ENCODE measurements around the gene ST3GAL3.

DNA sequence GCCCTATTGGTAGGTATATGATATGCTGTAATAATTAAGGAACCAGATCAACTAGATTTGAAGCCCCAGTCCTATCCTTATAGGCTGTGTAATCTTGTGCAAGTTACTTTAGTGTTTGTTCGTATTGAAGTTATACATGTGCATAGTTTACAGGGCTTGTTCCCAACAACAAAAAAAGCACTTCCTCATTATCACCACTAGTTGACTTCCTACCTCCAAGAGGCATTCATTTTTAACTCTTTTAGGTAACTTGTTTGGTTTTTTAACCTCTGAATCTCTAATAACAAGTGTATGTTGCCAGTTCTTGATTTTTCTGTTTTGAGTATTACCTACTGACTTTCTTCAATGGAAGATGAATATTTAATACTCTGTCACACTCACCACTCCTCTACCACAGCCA is 71.9 kb downstream of the ST3GAL3 start:
- TF ChIP-seq, protein P1, sequence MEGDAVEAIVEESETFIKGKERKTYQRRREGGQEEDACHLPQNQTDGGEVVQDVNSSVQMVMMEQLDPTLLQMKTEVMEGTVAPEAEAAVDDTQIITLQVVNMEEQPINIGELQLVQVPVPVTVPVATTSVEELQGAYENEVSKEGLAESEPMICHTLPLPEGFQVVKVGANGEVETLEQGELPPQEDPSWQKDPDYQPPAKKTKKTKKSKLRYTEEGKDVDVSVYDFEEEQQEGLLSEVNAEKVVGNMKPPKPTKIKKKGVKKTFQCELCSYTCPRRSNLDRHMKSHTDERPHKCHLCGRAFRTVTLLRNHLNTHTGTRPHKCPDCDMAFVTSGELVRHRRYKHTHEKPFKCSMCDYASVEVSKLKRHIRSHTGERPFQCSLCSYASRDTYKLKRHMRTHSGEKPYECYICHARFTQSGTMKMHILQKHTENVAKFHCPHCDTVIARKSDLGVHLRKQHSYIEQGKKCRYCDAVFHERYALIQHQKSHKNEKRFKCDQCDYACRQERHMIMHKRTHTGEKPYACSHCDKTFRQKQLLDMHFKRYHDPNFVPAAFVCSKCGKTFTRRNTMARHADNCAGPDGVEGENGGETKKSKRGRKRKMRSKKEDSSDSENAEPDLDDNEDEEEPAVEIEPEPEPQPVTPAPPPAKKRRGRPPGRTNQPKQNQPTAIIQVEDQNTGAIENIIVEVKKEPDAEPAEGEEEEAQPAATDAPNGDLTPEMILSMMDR (IDR thresholded peaks at IDR 0.05) = no peak
- TF ChIP-seq POLR2A (IDR thresholded peaks at IDR 0.05) = no peak

Measured in right lobe of liver (tissue), 4 donors.